ENCODE data around the gene RELB. TPM values are rescaled to one million over a fixed set of nuclear protein-coding genes. Genes with fewer than 3 reads are reported as not detected.

The RELB gene
- polyA plus RNA-seq, 4 donors = 4.0 to 7.4 (median 6.8) TPM

DNA sequence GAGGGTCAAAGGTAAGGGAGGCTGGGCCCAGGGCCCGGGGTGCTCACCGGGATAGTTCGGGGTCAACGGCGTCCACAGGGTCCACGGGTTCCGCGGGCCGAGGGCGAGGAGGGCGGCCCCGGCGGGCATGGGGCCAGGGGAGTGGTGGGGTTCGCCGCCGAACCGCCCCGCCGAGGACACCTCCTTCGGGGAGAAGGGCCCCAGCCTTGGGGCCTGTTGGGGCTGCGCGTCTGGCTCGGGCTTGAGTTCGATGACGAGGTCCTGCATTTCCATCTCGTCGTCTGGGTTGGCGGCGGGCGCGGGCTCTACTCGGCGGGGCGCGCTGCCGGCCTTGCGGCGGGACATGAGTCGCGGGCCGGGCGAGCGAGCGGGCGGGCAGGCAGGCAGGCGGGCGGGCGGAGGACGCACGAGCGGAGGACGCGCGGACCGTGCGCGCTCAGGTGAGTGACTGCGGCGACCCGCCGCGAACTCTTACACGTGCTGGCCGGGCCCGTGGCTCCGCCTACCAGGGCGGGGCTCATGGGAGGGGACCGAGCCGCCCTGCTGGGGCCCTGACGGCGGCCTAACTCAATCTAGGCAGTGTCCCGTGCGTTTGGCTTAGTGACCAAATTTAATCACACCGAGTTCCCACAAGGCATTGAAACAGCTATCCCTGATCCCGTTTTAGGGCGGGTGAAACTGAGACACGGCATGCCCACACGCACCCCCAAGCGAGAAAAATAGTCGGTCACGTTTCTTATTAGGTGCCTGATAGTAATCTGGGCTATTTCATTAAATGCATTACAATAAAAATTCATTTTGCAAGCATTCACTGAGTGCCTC, 75.0 kb downstream of the RELB start, which contains the start of gene ZNF296:
ZNF296 (minus strand) TSS at position 450 of the 822 bp plus-strand sequence; CDS start at position 345, 105 bp downstream.
- DNase-seq (ENCODE audit: low read depth in 4 of 4, low spot score in 2 of 4) = no peak

DNA sequence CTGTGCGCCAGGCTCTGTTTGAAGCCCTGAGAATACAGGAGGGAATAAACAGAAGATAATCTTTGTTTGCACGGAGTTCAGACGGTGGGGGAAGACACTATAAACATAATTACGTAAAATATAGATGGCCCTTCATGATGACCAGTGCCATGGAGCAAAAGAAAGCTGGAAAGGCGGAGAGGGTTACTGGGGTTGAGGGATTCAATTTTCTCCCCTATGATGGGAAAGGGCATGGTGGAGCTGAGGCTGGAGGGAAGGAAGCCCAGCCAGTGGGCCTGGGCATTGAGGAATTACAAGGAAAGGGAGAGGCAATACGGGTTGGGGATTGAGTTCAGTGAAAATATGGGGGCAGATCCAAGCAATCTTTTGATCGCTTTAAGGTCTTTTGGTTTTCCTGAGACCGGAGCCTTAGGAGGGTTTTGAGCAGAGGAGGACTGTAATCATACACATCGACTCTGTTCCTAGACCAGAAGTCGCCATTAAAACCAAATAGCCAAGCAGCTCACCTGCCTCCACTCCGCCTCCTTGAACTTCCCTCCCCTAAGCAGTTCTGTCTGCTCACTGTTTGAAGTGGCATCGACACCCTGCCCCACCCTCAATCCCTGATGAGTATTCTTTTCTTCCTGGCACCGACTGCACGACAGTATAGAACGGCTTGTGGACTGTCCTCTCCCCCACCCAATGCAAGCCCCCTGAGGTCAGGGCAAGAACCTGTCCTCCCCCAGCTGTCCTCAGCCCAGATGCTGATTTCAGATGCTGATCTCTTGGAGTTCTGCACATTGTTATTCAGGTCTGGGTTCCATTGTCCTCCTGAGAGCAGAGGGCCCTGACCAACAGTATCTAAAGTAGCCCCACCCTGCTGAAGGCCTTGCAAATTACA, 75.8 kb downstream of the RELB start:
- no peak for DNase-seq (ENCODE audit: low read depth in 4 of 4, low spot score in 2 of 4)

DNA sequence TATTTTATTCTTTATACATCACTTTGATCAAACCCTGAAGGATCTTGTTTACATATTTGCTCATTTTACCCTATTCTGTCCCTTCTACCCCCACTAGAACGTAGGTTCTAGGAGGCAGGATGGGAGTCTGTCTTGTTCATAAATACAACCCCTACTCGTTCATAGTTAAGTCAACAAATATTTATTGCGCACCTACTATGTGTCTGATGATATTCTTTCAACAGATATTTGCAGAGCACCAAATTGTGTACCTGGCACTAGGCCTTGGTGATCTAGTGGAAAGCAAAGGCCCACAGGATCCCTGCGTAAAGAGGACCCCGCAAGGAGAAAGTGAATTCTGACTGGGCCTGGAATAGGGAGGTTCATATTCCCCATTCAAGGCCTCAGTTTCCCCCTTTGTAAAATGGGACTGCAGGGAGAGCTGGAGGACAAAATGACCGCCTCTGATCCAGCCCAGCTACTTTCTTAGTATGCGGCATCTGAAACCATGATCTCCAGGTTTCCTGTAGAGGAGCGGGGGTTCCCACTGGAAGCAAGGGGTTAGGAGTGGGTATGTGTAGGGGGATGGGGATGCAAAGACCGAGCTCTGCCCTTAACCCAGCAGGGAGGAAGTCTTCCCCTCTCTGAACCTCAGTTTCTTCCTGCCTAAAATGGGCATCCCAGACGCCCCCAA, 77.3 kb downstream of the RELB start:
- no peak for DNase-seq (ENCODE audit: low read depth in 4 of 4, low spot score in 2 of 4)

DNA sequence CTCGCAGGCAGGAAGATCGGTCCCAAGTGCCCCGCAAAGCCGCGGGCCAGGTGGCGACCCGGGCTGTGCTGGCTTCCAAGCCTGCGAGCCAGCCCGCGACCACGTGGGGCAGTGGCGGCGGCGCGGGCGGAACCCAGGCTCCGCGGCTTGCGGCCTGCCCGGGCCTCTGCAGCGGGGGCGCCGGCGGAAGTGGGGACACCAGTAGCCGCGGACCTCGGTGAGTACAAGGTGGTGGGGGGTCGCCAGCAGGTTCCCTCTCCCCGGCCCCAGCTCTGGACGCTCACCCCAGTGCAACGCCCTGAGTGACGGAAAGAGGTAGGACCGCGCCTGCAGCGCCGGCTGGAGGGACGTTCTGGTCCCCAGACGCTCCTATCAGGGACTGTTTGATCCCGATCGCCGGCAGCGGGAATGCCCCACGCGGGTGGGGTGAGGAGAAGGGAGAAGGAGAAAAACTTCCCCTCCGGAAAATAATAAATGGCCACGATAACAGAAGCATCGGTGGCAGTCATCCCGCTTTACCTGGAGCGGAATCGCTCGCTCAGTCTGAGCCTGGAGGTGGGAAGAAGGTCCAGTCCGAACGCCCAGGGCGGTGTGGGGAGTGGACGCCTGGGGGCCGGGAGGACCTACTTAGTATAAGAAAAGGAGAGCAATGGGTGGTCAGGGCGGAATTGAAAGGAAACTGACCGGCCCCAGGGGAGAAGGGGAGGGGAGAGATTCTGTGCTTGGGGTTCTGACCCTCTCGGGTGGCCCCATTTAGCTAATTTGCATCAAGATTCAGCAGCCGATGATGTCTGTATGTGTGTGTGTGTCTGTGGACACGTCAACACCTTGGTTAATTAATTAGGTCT, 78.0 kb downstream of the RELB start, which contains the start of gene GEMIN7:
GEMIN7 (plus strand) TSS at position 198 of the 848 bp plus-strand sequence. CDS start 10,855 bp downstream, outside the sequence.
- DNase-seq (ENCODE audit: low read depth in 4 of 4, low spot score in 2 of 4) = no peak

DNA sequence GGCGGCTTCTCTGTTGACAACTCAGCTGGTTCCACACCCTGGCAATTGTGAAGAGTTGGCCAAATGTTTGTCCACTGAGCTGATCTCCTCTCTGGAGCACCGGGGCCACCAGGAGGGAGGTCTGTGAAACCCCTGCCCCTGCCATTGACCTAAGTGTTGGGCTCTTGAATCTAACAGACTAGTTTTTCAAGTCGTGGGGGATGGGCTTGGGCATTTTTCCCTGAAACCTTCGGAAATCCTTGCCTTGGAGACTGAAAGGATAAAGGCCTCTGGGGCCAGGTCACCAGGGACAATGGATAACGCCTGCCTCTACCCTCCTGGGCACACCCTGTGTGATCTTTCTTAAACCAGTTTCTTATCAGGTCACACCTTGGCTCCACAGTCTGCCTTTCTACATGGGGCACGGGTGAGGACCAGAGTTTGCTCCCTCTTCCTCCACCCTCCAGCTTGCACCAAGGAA, 78.7 kb downstream of the RELB start:
- no peak for DNase-seq (ENCODE audit: low read depth in 4 of 4, low spot score in 2 of 4)

DNA sequence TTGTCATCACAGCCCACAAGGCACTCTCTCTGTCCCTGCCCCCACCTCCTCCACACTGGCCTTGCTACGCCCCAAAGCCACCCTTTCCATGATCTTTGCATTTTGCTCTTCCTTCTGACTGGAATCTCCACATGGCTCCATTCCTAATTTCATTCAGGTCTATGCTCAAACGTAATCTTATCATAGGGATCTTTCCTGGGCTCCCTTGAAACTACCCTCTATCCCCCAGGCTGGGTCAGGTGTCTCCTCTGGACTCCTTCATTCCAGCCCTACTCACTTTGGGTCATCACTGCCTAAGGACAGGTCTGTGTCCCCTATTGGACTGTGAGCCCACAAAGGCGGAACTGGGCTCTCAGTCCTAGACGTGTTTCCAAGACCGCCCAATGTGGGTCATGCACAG, 80.9 kb downstream of the RELB start:
- DNase-seq (ENCODE audit: low read depth in 4 of 4, low spot score in 2 of 4) = no peak

DNA sequence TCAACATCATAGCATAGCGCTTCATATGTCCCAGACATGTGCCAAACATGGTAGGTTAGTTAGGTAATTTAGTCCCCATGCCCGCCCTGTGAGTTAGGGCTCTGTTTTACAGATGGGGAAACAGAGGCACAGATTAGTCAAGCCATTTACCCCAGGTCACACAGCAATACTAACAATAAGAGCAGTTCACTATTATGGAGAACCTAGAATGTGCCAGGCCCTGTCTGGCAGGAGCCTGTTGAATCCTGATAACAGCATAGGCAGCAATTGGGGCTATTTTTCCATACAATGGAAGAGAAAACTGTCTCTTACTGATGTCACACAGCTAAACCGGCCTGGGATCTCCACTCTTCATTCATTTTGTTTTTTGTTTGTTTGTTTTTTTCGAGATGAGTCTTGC, 85.2 kb downstream of the RELB start:
- no peak for DNase-seq (ENCODE audit: low read depth in 4 of 4, low spot score in 2 of 4)

DNA sequence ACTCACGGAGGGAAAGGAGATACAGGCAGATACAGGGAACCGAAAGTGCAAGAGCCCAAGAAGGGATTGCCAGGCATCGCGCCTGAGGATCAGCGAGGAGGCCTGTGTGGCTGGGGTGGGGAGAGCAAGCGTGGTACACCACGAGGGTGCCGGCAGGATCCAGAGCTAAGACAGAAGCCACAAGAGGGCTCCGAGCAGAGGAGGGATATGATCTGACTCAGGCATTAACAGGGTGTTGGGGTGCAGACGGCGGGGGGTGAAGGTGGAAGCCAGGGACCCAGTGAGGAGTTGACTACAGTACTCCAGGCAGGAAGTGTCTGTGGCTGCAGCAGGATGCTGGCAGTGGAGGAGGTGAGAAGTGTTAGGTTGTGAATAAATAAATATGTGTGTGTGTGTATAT, 86.3 kb downstream of the RELB start:
- DNase-seq (ENCODE audit: low read depth in 4 of 4, low spot score in 2 of 4) = no peak

Other genes starting within 250 kb of the RELB start
- gene CBLC, start 223.6 kb upstream of the RELB start, polyA plus RNA-seq (ENCODE audit: insufficient read length in 4 of 4) = 1 to 10 TPM; 5.0 to 7.8 (median 6.9) TPM
- gene BCAM, start 192.4 kb upstream of the RELB start, polyA plus RNA-seq (ENCODE audit: insufficient read length in 4 of 4) = 100 to 1,000 TPM; 409 to 745 (median 689) TPM
- 100 to 1,000 TPM; 150 to 188 (median 163) TPM for gene NECTIN2, start 155.2 kb upstream of the RELB start, polyA plus RNA-seq (ENCODE audit: insufficient read length in 4 of 4)
- 10 to 100 TPM; 40.5 to 59.2 (median 49.0) TPM for gene TOMM40, start 110.2 kb upstream of the RELB start, polyA plus RNA-seq (ENCODE audit: insufficient read length in 4 of 4)
- gene APOE, start 95.7 kb upstream of the RELB start, polyA plus RNA-seq (ENCODE audit: insufficient read length in 4 of 4) = 100 to 1,000 TPM; 315 to 432 (median 415) TPM
- 10 to 100 TPM in 2 of 4 donors, 1 to 10 TPM in 2; 8.7 to 26.2 (median 10.1) TPM for gene APOC1, start 86.9 kb upstream of the RELB start, polyA plus RNA-seq (ENCODE audit: insufficient read length in 4 of 4)
- gene APOC4, start 59.2 kb upstream of the RELB start, polyA plus RNA-seq (ENCODE audit: insufficient read length in 4 of 4) = under 1 TPM in 1 of 4 donors, not detected in 3; 0.51 TPM
- 10 to 100 TPM in 2 of 4 donors, 1 to 10 TPM in 2; 5.5 to 21.4 (median 8.5) TPM for gene APOC2, start 55.4 kb upstream of the RELB start, polyA plus RNA-seq (ENCODE audit: insufficient read length in 4 of 4)
- gene CLPTM1, start 46.1 kb upstream of the RELB start, polyA plus RNA-seq (ENCODE audit: insufficient read length in 4 of 4) = 100 to 1,000 TPM; 112 to 140 (median 116) TPM
- gene CLASRP, start 37.6 kb downstream of the RELB start, polyA plus RNA-seq (ENCODE audit: insufficient read length in 4 of 4) = 10 to 100 TPM; 56.3 to 89.1 (median 73.0) TPM
- 1 to 10 TPM in 3 of 4 donors, under 1 TPM in 1; 0.35 to 2.3 (median 1.6) TPM for gene ZNF296, start 75.0 kb downstream of the RELB start, polyA plus RNA-seq (ENCODE audit: insufficient read length in 4 of 4)
- 10 to 100 TPM; 19.2 to 25.0 (median 22.6) TPM for gene GEMIN7, start 77.8 kb downstream of the RELB start, polyA plus RNA-seq (ENCODE audit: insufficient read length in 4 of 4)
- 10 to 100 TPM; 19.4 to 36.6 (median 32.4) TPM for gene PPP1R37, start 91.7 kb downstream of the RELB start, polyA plus RNA-seq (ENCODE audit: insufficient read length in 4 of 4)
- gene NKPD1, start 159.5 kb downstream of the RELB start, polyA plus RNA-seq (ENCODE audit: insufficient read length in 4 of 4) = under 1 TPM; 0.13 to 0.39 (median 0.20) TPM
- 10 to 100 TPM; 32.7 to 51.4 (median 44.5) TPM for gene TRAPPC6A, start 176.8 kb downstream of the RELB start, polyA plus RNA-seq (ENCODE audit: insufficient read length in 4 of 4)
- 10 to 100 TPM in 3 of 4 donors, 1 to 10 TPM in 1; 7.9 to 13.0 (median 10.5) TPM for gene BLOC1S3, start 177.3 kb downstream of the RELB start, polyA plus RNA-seq (ENCODE audit: insufficient read length in 4 of 4)
- 10 to 100 TPM in 2 of 4 donors, 1 to 10 TPM in 2; 7.8 to 15.3 (median 10.6) TPM for gene EXOC3L2, start 243.9 kb downstream of the RELB start, polyA plus RNA-seq (ENCODE audit: insufficient read length in 4 of 4)
- 10 to 100 TPM; 34.4 to 41.7 (median 41.1) TPM for gene MARK4, start 249.8 kb downstream of the RELB start, polyA plus RNA-seq (ENCODE audit: insufficient read length in 4 of 4)